Stimulated activated CD4-positive, alpha-beta T cell treated with anti-CD3 and anti-CD28 coated beads, Interleukin-2, amount 100 ng/mL, for 48 hours (primary cell): ENCODE measurements around the gene EID3.
"Not testable (repeated sequence)": the region's sequence is repeated elsewhere in the genome, so short reads cannot be mapped to it uniquely, and the experiment has no call there.

ENCODE experiments used
- DNase-seq, 2 donors: peaks; one replicate each; pipeline ENCODE4 v3.0.0-alpha.2; 2020

Gene EID3

GRCh38 chr12:104290855-104291254, 12.7 kb upstream of the EID3 start:
- no peak for DNase-seq

GRCh38 chr12:104291867-104292524, 11.5 kb upstream of the EID3 start:
- DNase-seq, result no peak

- DNase-seq, result no peak
Observed at GRCh38 chr12:104292872-104293794, 10.4 kb upstream of the EID3 start.

- not testable (repeated sequence) for DNase-seq
Observed at GRCh38 chr12:104294158-104294859, 9.2 kb upstream of the EID3 start.

- no peak for DNase-seq
Observed at GRCh38 chr12:104294927-104295668, 8.4 kb upstream of the EID3 start.

GRCh38 chr12:104295954-104296353, 7.6 kb upstream of the EID3 start:
- DNase-seq, result no peak

- DNase-seq, result no peak
Observed at GRCh38 chr12:104296718-104297117, 6.8 kb upstream of the EID3 start.

GRCh38 chr12:104297477-104298113, 5.9 kb upstream of the EID3 start:
- no peak for DNase-seq

- no peak for DNase-seq
Observed at GRCh38 chr12:104299842-104300481, 3.6 kb upstream of the EID3 start.

- no peak for DNase-seq
Observed at GRCh38 chr12:104304261-104305009, 896 bp downstream of the EID3 start.

- DNase-seq, result no peak
Observed at GRCh38 chr12:104305349-104305748, 1.8 kb downstream of the EID3 start.

- DNase-seq, result no peak
Observed at GRCh38 chr12:104306376-104306775, 2.8 kb downstream of the EID3 start.

GRCh38 chr12:104306943-104307654, 3.6 kb downstream of the EID3 start:
- no peak for DNase-seq

GRCh38 chr12:104307655-104308000, 4.1 kb downstream of the EID3 start:
- no peak for DNase-seq

GRCh38 chr12:104309446-104309993, 6.0 kb downstream of the EID3 start:
- DNase-seq, result no peak

- no peak for DNase-seq
Observed at GRCh38 chr12:104310751-104311633, 7.5 kb downstream of the EID3 start.

GRCh38 chr12:104312202-104312601, 8.7 kb downstream of the EID3 start:
- DNase-seq, result no peak

- no peak for DNase-seq
Observed at GRCh38 chr12:104312654-104313053, 9.1 kb downstream of the EID3 start.
